Bone marrow (tissue), 2 donors: ENCODE measurements around the gene RTL9.
"Not testable (repeated sequence)": the region's sequence is repeated elsewhere in the genome, so short reads cannot be mapped to it uniquely, and the experiment has no call there.

Experiments used
- DNase-seq, 2 donors: peaks; one replicate each; lab custom pipeline; 2025; lab: John Stamatoyannopoulos, UW

The RTL9 gene

GRCh38 chrX:110358548-110358947 is at the start of gene RTL9:
Gene RTL9, plus strand, starts transcription at chrX:110358848. Its CDS starts 91,770 bp downstream, at chrX:110450618.
- no peak for DNase-seq

GRCh38 chrX:110310000-110310790 is 48.5 kb upstream of the RTL9 start:
- no peak for DNase-seq

GRCh38 chrX:110310896-110311295 is 47.8 kb upstream of the RTL9 start:
- DNase-seq, result no peak

GRCh38 chrX:110311437-110312230 is 47.0 kb upstream of the RTL9 start:
- DNase-seq, result no peak

- DNase-seq, result no peak
Measured at GRCh38 chrX:110315551-110315950, 43.1 kb upstream of the RTL9 start.

- DNase-seq, result no peak
Measured at GRCh38 chrX:110316351-110317060, 42.1 kb upstream of the RTL9 start.

- peak in 1 of 2 donors; percentile 18 for DNase-seq
Measured at GRCh38 chrX:110317061-110317819, 41.4 kb upstream of the RTL9 start.

- peak; percentile 34 to 70 for DNase-seq
Measured at GRCh38 chrX:110317820-110318663, 40.6 kb upstream of the RTL9 start, which contains the start of gene AMMECR1. Gene AMMECR1, minus strand, starts transcription at chrX:110318085. Its CDS starts 14 bp downstream, at chrX:110318071.

- no peak for DNase-seq
Measured at GRCh38 chrX:110318664-110318968, 40.0 kb upstream of the RTL9 start.

GRCh38 chrX:110320381-110320987 is 38.2 kb upstream of the RTL9 start:
- DNase-seq, result no peak

- no peak for DNase-seq
Measured at GRCh38 chrX:110321081-110321480, 37.6 kb upstream of the RTL9 start.

- DNase-seq, result no peak
Measured at GRCh38 chrX:110321670-110322069, 37.0 kb upstream of the RTL9 start.

GRCh38 chrX:110322603-110323002 is 36.0 kb upstream of the RTL9 start:
- DNase-seq, result no peak

GRCh38 chrX:110326712-110327111 is 31.9 kb upstream of the RTL9 start:
- no peak for DNase-seq

GRCh38 chrX:110327336-110327735 is 31.3 kb upstream of the RTL9 start:
- DNase-seq, result no peak

- DNase-seq, result not testable (repeated sequence)
Measured at GRCh38 chrX:110328613-110329012, 30.0 kb upstream of the RTL9 start.

- no peak for DNase-seq
Measured at GRCh38 chrX:110331444-110332030, 27.1 kb upstream of the RTL9 start.

GRCh38 chrX:110333458-110333857 is 25.2 kb upstream of the RTL9 start:
- not testable (repeated sequence) for DNase-seq

GRCh38 chrX:110338935-110339334 is 19.7 kb upstream of the RTL9 start:
- DNase-seq, result no peak
